Fibroblast of upper back skin (primary cell): ENCODE data around the gene METTL4.

Source experiments
- DNase-seq: peaks from one replicate; pipeline ENCODE4 v3.0.0-alpha.2; 2013

METTL4 gene

DNA sequence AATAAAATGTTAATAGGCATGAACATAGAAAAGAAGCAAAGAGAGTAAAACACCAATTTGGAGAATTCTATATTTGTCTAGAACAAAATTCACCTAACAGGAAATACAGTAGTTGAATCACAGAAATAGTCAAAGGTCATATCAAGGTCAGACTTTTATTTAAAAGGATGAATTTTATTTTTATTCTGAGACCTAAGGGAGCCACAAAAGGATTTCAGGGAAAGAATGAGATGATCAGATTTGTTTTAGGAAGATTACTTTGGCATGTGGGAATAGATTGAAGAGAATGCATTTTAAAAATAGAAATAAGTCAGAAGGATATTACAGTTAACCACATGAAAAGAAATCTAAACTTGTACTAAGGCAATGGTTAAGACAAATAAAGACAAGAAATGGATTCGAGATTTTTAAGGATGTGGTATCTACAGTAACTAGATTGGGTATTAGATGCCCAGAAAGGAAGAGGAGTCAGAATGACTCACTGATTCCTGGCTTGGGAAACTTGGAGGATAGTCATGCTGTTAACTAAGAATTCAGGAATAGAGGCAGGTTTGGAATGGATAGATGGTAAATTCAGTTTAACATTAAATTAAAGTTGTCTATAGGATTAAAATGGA is 56.0 kb downstream of the METTL4 start:
- DNase-seq = peak; percentile 92

DNA sequence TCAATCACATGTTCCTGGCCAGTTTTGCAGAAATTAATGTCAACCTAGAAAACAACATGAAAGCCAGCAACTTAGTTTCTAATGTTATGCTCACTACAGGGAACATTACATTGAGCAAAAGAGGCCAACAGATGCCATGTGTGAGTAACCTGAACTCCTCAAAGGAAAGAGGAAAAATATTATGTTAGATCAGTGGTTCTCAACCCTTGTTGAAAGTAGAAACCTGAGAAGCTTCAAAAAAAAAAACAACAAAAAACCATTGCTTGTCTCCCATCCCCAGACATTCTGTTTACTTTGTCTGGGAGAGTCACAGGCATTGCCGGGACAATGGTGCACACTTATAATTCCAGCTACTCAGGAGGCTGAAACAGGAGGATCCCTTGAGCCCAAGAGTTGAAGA is 57.7 kb downstream of the METTL4 start:
- peak; percentile 6 for DNase-seq

DNA sequence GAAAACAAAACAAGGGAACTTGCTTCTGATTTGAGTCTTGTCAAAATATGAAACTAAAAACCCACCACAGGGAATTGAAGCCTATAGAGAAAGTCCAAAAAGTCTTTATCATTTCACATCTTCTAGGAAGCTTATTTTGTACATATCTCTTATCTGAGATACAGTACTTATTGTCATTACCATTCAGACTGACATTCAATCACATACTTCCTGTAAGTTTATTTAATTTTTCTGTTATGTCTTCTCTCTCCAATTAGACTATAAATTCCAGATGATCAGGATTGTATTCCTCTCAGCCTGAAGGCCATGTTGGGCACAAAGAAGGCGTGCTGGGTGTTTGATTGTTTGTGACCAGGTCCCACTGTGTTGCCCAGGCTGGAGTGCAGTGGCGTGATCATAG is 59.2 kb downstream of the METTL4 start:
- DNase-seq = no peak

DNA sequence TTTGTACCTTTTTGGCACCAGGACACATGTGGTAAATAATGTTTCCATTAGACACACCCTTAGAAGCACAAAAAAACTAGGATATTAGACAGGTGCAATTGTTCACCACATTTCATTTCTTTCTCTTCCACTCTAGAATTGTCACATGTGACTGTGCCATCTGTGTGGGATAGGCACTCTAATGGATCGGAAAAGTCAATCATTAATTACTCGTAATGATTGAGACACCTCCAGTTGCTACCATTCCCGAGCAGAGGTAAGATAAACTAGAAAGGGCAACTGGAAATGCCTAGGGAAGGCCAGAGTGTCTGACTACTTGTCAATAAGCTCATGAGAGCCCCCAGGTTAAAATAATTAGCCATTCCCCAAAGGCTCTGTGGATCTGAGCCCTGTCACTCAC is 59.9 kb downstream of the METTL4 start:
- no peak for DNase-seq

DNA sequence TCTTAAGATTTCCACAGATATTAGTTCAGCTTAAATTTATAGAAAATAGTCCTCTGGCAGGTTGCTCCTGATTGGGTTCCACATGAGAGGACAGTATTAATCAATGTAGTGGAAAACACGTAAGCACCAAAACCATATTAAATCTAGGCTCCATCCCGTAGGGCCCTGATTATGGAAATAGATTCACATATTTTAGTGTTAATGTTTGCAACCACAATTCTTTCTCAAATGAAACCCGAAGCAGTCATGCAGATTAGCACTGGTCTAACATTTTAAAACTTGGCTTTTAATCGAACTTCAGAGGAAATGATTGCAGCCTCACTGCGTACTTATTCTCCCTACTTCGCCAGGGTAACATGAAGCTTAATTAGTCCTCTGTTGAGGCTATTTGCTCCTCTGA is 60.9 kb downstream of the METTL4 start:
- DNase-seq = no peak

DNA sequence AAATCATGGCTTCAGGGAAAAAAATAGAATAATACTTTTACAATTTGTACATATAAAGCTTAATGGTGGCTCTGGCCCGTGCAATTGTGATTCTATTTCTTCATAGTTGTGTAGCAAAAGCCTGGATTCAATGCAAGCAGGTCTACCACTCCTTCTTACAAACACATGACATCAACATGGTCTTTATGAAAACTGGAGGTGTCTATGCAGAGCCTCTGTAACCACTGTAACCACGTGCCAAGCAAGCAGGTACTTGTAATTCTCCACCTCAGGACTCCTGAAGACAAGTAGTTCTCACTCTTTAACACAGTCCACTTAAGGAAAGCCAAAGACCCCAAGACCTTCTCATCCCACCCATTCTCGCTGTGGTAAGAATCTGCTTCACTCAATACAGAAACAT is 62.6 kb downstream of the METTL4 start:
- DNase-seq = no peak

GRCh38 chr18:2508155-2508554 is 63.1 kb downstream of the METTL4 start:
- DNase-seq = no peak

GRCh38 chr18:2504642-2505041 is 66.7 kb downstream of the METTL4 start:
- no peak for DNase-seq

DNA sequence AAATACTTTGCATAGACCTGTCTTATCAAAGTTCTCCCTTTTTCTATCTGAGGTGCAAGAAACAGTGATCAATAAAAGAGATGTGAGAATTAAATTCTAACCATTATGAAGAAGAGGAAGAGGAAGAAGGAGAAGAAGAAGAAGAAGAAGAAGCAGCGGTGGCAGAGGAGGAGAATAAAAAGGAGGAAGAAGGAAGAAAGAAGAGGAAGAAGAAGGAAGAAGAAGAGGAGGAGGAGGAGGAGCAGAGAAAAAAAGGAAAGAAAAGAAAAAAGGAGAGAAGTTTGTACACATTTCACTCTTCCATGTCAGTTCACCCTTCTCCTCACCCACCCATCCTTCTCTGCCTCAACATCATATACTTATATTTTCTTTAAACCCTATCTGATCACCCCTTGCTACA is 68.4 kb downstream of the METTL4 start:
- DNase-seq = no peak

- DNase-seq = no peak
These were observed 68.9 kb downstream of the METTL4 start for GRCh38 chr18:2502394-2502793.

GRCh38 chr18:2497797-2498196 is 73.5 kb downstream of the METTL4 start:
- no peak for DNase-seq

DNA sequence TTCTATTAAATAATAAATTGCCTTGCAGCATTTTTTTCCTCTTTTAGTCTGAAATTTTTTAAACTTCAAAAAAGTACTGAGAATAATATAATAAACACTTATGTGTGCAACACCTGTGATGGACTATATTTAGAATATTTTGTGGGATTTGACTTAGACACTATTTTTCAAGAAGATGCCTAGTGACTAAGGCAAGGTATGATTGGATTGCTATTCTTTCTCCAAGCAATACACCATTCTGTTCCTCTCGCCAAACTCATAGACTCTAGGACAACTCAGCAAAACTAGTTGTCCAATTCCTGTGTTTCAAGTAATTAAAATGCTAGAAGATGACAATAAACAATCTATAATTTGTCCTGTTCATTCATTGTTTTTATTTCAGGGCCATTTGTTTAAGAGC is 75.9 kb downstream of the METTL4 start:
- peak; percentile 22 for DNase-seq

DNA sequence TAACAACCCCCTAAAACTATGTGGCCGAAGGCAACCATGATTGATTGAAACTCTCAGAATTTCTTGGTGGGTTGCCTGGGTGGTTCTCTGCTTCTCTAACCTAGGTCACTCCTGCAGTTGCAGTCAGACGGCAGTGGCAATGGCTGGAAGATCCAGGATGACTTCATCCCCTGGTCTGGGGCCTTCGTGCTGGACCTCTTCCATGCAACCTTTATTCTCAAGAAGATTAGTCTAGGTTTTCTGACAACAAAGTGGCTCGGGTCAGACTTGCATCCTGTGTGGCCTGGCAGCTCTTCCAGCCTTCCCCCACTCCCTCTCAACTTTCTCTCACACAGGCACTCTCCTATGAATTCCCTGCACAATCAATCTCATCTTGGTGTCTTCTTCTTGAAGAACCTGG is 76.4 kb downstream of the METTL4 start:
- peak; percentile 71 for DNase-seq
